ENCODE data around the gene TWIST2.

The TWIST2 gene

GRCh38 chr2:238847841-238848690 lies at the start of gene TWIST2:
TWIST2 (plus strand) TSS chr2:238848085; CDS start chr2:238848216, 131 bp downstream.
- DNase-seq, result no peak

GRCh38 chr2:238801791-238802190 lies 46.1 kb upstream of the TWIST2 start:
- DNase-seq, result no peak

GRCh38 chr2:238802957-238803356 lies 44.9 kb upstream of the TWIST2 start:
- DNase-seq, result no peak

GRCh38 chr2:238803996-238804870 lies 43.7 kb upstream of the TWIST2 start:
- no peak for DNase-seq

GRCh38 chr2:238808761-238809160 lies 39.1 kb upstream of the TWIST2 start:
- no peak for DNase-seq

- no peak for DNase-seq
These were observed 37.6 kb upstream of the TWIST2 start for GRCh38 chr2:238810321-238810720.

GRCh38 chr2:238811293-238811692 lies 36.6 kb upstream of the TWIST2 start:
- DNase-seq, result no peak

GRCh38 chr2:238811759-238812158 lies 36.1 kb upstream of the TWIST2 start:
- DNase-seq, result no peak

- no peak for DNase-seq
These were observed 34.8 kb upstream of the TWIST2 start for GRCh38 chr2:238813109-238813508.

GRCh38 chr2:238814815-238815214 lies 33.1 kb upstream of the TWIST2 start:
- no peak for DNase-seq

- no peak for DNase-seq
These were observed 31.6 kb upstream of the TWIST2 start for GRCh38 chr2:238816291-238816690.

GRCh38 chr2:238817382-238817781 lies 30.5 kb upstream of the TWIST2 start:
- no peak for DNase-seq

GRCh38 chr2:238817891-238818290 lies 30.0 kb upstream of the TWIST2 start:
- DNase-seq, result no peak

- no peak for DNase-seq
These were observed 29.3 kb upstream of the TWIST2 start for GRCh38 chr2:238818561-238818960.

GRCh38 chr2:238820197-238820596 lies 27.7 kb upstream of the TWIST2 start:
- no peak for DNase-seq

- DNase-seq, result no peak
These were observed 27.0 kb upstream of the TWIST2 start for GRCh38 chr2:238820916-238821315.

GRCh38 chr2:238821391-238821790 lies 26.5 kb upstream of the TWIST2 start:
- no peak for DNase-seq

GRCh38 chr2:238821944-238822670 lies 25.8 kb upstream of the TWIST2 start:
- DNase-seq, result no peak

- no peak for DNase-seq
These were observed 24.9 kb upstream of the TWIST2 start for GRCh38 chr2:238822955-238823354.

- DNase-seq, result no peak
These were observed 16.7 kb upstream of the TWIST2 start for GRCh38 chr2:238831177-238831576.

- DNase-seq, result no peak
These were observed 12.9 kb upstream of the TWIST2 start for GRCh38 chr2:238834982-238835381.

GRCh38 chr2:238835726-238836301 lies 12.1 kb upstream of the TWIST2 start:
- DNase-seq, result no peak
